SKM-1 treated with dmso at 0.1 percent for 144 hours (cell line): Measurements from ENCODE around the gene IER5L.
A peak's percentile ranks its signal among the peaks of the same experiment; 100 is the strongest.

Experiments used
- DNase-seq: peaks from one replicate; lab custom pipeline; 2025; ENCODE audit not compliant: unreplicated experiment; lab: John Stamatoyannopoulos, UW

Gene IER5L

GRCh38 chr9:129182122-129182521 is 4.1 kb upstream of the IER5L start:
- no peak for DNase-seq

GRCh38 chr9:129181246-129181645 is 3.2 kb upstream of the IER5L start:
- DNase-seq: no peak

- no peak for DNase-seq
Measured at GRCh38 chr9:129178568-129179382, 714 bp upstream of the IER5L start.

- DNase-seq: no peak
Measured at GRCh38 chr9:129177443-129177790, 644 bp downstream of the IER5L start.

- DNase-seq: no peak
Measured at GRCh38 chr9:129176701-129177442, 1.2 kb downstream of the IER5L start.

- peak; percentile 83 for DNase-seq
Measured at GRCh38 chr9:129175825-129176633, 2.0 kb downstream of the IER5L start.

- no peak for DNase-seq
Measured at GRCh38 chr9:129175515-129175824, 2.6 kb downstream of the IER5L start.

GRCh38 chr9:129174724-129175514 is 3.1 kb downstream of the IER5L start:
- no peak for DNase-seq

- peak; percentile 57 for DNase-seq
Measured at GRCh38 chr9:129174102-129174723, 3.8 kb downstream of the IER5L start.

- no peak for DNase-seq
Measured at GRCh38 chr9:129173296-129174101, 4.6 kb downstream of the IER5L start.

- no peak for DNase-seq
Measured at GRCh38 chr9:129172816-129173215, 5.2 kb downstream of the IER5L start.

- no peak for DNase-seq
Measured at GRCh38 chr9:129171993-129172751, 5.9 kb downstream of the IER5L start.

- DNase-seq: peak; percentile 22
Measured at GRCh38 chr9:129170229-129170628, 7.8 kb downstream of the IER5L start.

- peak; percentile 62 for DNase-seq
Measured at GRCh38 chr9:129166623-129167557, 11.2 kb downstream of the IER5L start.

GRCh38 chr9:129165198-129165597 is 12.9 kb downstream of the IER5L start:
- no peak for DNase-seq

- no peak for DNase-seq
Measured at GRCh38 chr9:129164246-129164930, 13.7 kb downstream of the IER5L start.

- no peak for DNase-seq
Measured at GRCh38 chr9:129163753-129164152, 14.3 kb downstream of the IER5L start.
